CD4-positive, alpha-beta T cell treated with Interleukin-6 for 4 hours (primary cell): ENCODE data around the gene HDDC3.
"Not testable (repeated sequence)": the region's sequence is repeated elsewhere in the genome, so short reads cannot be mapped to it uniquely, and the experiment has no call there.

Experiments used
- DNase-seq: peaks from one replicate; pipeline ENCODE4 v3.0.0-alpha.2; 2020; ENCODE audit warnings: mixed read lengths

The HDDC3 gene

GRCh38 chr15:90929246-90930019 lies 2.9 kb downstream of the HDDC3 start:
- no peak for DNase-seq

DNA sequence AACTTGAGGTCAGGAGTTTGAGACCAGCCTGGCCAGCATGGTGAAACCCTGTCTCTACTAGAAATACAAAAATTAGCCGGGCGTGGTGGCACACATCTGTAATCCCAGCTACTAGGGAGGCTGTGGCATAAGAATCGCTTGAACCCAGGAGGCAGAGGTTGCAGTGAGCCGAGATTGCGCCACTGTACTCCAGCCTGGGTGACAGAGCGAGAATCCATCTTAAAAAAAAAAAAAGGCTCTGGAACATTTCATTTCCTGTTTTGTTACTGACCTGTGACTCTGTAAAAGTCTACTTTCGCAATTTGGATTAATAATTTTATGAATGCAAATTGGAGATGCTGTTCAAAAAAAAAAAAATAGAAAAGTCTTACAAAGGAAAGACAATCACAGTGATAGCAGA lies 4.2 kb downstream of the HDDC3 start:
- not testable (repeated sequence) for DNase-seq

DNA sequence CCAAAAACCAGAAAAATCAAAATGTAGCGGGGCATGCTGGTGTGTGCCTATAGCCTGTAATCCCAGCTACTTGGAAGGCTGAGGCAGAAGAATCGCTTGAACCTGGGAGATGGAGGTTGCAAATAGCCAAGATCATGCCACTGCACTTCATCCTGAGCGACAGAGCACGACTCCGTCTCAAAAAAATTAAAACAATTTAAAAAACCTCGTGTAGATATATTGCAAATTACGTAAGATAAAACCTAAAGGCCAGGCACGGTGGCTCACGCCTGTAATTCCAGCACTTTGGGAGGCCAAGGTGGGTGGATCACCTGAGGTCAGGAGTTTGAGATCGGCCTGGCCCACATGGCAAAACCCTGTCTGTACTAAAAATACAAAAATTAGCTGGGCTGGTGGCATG lies 5.6 kb downstream of the HDDC3 start:
- DNase-seq = not testable (repeated sequence)

DNA sequence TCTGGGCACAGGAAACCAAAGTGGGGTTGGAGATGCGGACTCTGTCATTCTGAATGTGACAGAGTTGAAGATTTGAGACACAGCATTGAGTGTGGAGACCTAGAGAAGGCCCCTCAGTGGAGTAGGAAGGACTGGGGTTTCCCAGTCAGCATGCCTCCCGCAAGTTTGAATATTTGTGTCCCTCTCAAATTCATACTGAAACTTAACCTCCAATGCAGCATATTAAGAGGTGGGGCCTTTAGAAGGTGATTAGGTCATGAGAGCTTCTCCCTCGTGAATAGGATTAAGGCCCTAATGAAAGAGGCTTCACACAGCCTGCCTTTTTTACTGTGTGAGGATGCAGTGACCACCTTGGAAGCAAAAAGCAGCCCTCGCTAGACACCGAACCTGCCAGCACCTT lies 8.0 kb downstream of the HDDC3 start:
- DNase-seq = no peak

DNA sequence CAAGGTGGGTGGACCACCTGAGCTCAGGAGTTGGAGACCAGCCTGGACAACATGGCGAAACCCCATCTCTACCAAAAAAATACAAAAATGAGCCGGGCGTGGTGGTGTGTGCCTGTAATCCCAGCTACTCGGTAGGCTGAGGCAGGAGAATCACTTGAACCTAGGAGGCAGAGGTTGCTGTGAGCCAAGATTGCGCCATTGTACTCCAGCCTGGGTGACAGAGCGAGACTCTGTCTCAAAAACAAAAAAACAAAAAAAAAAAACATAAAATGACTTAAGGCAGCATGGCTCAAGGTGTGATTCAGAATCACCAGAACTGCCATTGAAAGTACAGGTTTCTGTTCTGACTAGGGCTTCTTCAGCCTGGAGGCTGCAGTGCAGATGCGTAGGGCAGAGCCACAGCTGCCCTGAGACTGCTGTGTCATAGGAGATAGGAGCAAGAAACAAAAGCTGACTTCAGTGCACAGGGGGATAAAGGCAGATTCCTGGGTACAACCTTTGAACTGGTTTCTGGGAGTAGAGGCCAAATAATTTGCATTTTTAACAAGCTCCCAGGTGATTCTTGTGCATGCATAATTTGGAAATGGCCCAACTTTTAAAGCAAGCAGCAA lies 9.5 kb downstream of the HDDC3 start:
- DNase-seq = not testable (repeated sequence)

- DNase-seq = no peak
These were observed 10.5 kb downstream of the HDDC3 start for GRCh38 chr15:90921887-90922286.

- no peak for DNase-seq
These were observed 13.5 kb downstream of the HDDC3 start for GRCh38 chr15:90918835-90919234.

DNA sequence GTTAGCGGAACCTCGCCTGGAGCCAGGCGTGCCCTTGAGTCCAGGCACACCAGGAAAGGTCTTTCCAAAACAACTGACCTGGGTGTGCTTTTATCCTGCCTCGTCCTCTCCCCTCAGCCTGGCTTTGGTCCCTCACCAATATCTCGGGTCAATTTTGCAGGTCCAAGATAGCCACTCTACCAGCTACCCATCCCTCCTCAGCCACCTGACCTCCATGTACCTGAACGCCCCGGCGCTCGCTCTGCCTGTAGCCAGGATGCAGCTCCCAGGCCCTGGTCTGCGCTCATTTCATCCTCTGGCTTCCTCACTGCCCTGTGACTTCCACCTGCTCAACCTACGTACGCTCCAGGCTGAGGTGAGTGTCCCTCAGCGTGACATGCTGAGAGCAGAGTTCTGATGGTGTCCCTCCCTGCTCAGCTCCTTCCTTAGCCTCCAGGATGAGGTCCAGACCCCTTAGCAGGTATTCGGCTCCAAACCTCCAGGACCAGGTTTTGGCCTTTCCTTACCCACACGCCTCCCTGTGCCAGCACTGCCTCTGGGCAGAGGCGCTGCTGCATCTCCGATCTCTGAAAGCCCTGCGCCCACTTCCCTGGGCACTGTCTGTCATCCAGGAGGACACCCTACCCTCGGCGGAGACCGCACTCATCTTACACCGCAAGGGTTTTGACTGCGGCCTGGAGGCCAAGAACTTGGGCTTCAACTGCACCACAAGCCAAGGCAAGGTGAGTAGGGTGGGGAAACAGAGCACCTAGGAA lies 14.1 kb downstream of the HDDC3 start:
- no peak for DNase-seq

GRCh38 chr15:90917569-90917968 lies 14.8 kb downstream of the HDDC3 start:
- DNase-seq = no peak

GRCh38 chr15:90916461-90916860 lies 15.9 kb downstream of the HDDC3 start:
- no peak for DNase-seq

DNA sequence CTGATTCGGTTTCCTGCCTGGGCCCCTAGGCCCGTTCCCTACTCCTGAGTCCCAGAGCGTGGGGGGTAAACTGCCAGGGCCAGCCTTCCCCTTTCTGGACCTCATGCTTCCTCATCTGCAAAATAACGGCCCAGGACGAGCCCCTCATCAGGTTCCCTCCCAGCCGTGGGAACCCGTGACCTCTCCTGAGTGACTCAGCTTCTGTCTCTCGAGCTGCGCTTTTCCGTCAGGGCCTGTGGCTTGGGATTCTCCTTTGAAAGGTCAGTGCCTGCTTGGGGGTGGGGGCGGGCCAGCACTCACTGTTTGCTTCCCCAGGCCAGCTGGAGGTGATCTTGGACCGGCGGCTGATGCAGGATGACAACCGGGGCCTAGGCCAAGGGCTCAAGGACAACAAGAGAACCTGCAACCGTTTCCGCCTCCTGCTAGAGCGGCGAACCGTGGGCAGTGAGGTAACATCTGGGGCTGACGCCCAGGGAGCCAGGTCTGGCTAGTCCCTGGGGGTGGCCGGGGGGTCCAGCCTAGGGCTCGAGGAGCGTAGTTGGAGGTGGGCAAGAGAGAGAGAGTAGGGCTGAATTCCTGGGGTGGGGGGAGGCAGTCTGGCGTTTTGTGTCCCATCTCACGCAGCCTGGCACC lies 16.4 kb downstream of the HDDC3 start:
- no peak for DNase-seq

DNA sequence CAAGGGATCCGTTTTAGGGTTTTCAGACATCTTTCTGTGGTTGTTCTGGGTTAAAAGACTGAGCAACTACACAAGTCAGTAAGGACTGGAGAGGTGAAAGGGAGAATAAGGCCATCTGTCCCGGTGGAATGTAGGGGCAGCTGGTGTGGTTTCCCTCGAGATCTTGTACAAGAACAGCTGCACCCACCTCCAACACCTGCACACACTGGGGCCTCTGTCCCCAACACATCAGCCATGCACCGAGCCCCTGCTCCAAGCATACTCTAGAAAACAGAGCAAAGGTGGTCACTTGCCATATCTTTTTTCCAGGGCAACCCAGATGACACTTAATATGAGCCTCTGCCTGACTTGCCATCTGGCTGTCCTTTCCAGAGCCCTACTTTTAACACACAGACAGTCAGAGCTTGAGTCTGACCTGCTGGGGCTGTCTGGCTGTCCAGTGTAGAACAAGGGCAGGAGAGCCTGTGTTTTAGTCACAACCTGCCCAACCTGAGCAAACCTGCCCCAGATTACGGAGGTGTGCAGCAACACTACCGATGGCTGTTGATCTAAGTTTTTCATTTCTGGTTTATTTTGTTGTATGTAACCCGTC lies 17.0 kb downstream of the HDDC3 start:
- no peak for DNase-seq

DNA sequence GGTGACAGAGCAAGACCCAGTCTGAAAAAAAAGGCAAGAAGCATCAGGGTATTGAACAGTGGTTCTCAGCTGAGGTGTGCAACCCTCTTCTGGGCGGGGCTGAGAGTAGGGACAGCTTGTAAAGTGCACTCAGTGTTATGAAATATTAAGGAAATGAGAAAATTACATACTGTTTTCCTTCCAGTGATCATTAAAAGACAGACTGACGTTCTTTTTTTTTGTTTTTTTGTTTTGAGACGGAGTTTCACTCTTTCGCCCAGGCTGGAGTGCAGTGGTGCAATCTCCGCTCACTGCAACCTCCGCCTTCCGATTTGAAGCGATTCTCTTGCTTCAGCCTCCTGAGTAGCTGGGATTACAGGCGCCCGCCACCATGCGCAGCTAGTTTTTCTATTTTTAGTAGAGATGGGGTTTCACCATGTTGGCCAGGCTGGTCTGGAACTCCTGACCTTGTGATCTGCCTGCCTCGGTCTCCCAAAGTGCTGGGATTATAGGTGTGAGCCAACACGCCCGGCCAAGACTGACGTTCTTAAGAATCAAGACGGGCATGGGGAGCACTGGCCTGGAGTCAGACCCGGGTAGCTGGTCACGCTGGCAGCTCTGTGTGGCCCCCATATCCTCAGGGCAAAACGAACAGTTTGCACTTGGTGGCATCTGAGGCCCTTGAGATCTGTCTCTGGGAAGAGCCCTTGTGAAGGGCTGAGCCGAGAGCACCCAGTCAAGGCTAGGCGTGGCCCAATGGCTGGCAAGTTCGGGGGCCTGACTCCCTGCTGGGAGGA lies 17.9 kb downstream of the HDDC3 start:
- DNase-seq = no peak

- DNase-seq = no peak
These were observed 18.9 kb downstream of the HDDC3 start for GRCh38 chr15:90913398-90913944.

DNA sequence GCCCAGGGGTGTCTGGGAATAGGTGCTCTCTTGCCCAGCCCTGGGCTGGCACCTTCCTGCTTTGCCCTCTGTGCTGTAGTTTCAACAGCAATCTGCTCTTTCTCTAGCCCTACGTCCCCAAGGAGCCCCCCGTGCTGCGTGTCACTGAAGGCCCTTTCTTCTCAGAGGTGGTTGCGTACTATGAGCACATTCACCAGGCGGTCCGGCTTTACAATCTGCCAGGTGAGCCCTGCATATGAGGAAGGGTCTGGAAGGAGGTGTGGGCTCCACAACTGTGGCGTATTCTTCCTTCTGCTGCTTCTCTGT lies 19.6 kb downstream of the HDDC3 start:
- no peak for DNase-seq

DNA sequence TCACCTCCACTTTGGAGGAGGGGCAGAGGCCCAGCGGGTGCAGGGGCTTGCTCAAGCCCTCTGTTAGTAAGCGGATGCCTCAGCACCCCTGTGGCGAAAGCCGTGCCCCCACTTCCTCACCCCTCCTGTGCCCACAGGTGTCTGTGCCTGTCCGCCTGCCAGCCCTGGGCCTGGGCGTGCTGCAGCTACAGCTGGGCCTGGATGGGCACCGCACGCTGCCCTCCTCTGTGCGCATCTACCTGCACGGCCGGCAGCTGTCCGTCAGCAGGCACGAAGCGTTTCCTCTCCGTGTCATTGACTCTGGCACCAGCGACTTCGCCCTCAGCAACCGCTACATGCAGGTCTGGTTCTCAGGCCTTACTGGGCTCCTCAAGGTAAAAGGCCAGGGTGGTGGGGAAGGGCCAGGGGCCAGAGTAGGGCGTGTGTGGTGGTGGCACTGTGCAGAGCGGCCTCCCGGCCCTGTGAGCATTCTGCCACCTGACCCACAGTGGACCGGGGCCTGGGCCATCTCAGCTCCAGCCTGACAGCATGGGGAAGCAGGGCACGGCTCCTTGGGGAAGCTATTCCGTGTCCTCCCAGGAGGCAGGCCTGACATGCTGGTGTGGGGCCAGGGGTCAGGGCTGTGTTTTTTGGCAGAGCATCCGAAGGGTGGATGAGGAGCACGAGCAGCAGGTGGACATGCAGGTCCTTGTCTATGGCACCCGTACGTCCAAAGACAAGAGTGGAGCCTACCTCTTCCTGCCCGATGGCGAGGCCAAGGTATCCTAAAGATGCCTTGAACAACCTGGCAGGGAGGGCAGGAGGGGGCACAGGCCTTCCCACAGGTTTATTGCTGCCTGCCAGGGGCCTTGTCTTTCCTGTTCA lies 20.2 kb downstream of the HDDC3 start:
- no peak for DNase-seq

DNA sequence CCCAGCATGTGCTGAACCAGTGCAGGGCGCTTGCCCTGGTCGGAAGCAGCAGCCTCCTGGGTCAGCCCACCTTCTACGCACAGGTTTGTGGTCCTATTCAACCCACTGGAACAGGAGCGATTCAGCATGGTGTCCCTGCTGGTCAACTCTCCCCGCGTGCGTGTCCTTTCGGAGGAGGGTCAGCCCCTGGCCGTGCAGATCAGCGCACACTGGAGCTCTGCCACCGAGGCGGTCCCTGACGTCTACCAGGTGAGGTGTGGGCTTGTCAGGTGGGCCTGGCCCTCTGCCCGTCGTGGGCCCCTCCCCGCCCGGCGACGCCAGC lies 21.1 kb downstream of the HDDC3 start:
- DNase-seq = no peak

- no peak for DNase-seq
These were observed 21.7 kb downstream of the HDDC3 start for GRCh38 chr15:90910441-90911301.

DNA sequence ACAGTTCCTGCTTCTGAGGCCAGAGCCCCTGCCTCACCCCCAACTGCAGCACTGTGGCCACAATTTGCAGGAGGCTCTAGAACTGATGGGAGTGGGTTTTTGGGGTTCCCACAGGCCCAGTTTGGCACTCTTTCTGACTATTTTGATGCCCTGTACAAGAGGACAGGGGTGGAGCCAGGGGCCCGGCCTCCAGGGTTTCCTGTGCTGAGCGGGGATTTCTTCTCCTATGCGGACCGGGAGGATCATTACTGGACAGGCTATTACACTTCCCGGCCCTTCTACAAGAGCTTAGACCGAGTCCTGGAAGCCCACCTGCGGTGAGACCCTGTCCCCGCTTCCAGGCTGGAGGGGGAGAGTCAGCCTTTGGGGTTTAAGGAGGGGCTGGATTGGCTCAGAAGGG lies 22.4 kb downstream of the HDDC3 start:
- DNase-seq = no peak

DNA sequence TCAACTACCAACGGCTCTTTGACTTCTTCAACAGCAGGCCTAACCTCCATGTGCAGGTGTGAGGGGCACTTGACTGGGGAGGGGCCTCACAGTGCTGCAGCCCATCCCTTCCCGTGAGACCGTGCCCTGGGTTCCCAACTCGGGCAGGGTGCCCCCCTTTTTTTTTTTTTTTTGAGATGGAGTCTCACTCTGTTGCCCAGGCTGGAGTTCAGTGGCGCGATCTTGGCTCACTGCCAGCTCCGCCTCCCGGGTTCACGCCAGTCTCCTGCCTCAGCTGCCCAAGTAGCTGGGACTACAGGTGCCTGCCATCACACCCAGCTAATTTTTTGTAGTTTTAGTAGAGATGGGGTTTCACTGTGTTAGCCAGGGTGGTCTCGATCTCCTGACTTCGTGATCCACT lies 22.9 kb downstream of the HDDC3 start:
- DNase-seq = not testable (repeated sequence)
